Fibroblast of pulmonary artery (primary cell): ENCODE data around the gene ITGAV.

Source experiments
- DNase-seq: peaks from one replicate; pipeline ENCODE4 v3.0.0-alpha.2; 2010; ENCODE audit warnings: low read depth
- H3K4me3 ChIP-seq: replicated peaks from 2 replicates; pipeline ENCODE4 v1.5.1; 2011; ENCODE audit warnings: low read depth, mild to moderate bottlenecking, control low read depth, low read length, moderate library complexity
- CTCF ChIP-seq: IDR thresholded peaks from 2 replicates; pipeline ENCODE4 v1.5.1; 2011; ENCODE audit warnings: mild to moderate bottlenecking, control low read depth, low read length, inconsistent platforms; ENCODE audit errors: missing control alignments

ITGAV gene

GRCh38 chr2:186653511-186653910, 63.7 kb downstream of the ITGAV start:
- TF ChIP-seq CTCF: no peak
- no peak for DNase-seq
- H3K4me3 ChIP-seq: no peak overlapping the region

GRCh38 chr2:186659383-186659782, 69.5 kb downstream of the ITGAV start:
- no peak for TF ChIP-seq CTCF
- H3K4me3 ChIP-seq: no peak overlapping the region
- DNase-seq: no peak

GRCh38 chr2:186664385-186665043, 74.7 kb downstream of the ITGAV start:
- no peak for DNase-seq
- TF ChIP-seq CTCF: no peak
- no peak overlapping the region for H3K4me3 ChIP-seq

- no peak for DNase-seq
- no peak overlapping the region for H3K4me3 ChIP-seq
- TF ChIP-seq CTCF: no peak
Observed at GRCh38 chr2:186669146-186669545, 79.3 kb downstream of the ITGAV start.

- H3K4me3 ChIP-seq: no peak overlapping the region
- DNase-seq: no peak
- no peak for TF ChIP-seq CTCF
Observed at GRCh38 chr2:186670831-186671230, 81.0 kb downstream of the ITGAV start.

GRCh38 chr2:186675380-186675779, 85.5 kb downstream of the ITGAV start:
- TF ChIP-seq CTCF: no peak
- no peak overlapping the region for H3K4me3 ChIP-seq
- peak; percentile 29 for DNase-seq

- no peak for TF ChIP-seq CTCF
- H3K4me3 ChIP-seq: no peak overlapping the region
- DNase-seq: peak; percentile 59
Observed at GRCh38 chr2:186683341-186683740, 93.5 kb downstream of the ITGAV start.
